Measurements from ENCODE around the gene ZNF775. TPM values are rescaled to one million over a fixed set of nuclear protein-coding genes. Genes with fewer than 3 reads are reported as not detected.

The ZNF775 gene
- polyA plus RNA-seq, 1 donor (not counting 4 experiments of a cell fraction or from before 2014, with no cell fraction given), result 1.0 TPM

- FAIRE-seq, result no peak
These were observed 34.8 kb upstream of the ZNF775 start for GRCh38 chr7:150344299-150344698.

GRCh38 chr7:150345012-150345411, 34.1 kb upstream of the ZNF775 start:
- Histone ChIP-seq H4K20me1 (ENCODE audit: control insufficient read depth, extremely low read depth, insufficient read depth, low read length) (no peaks in the 10 kb centered on the region), H2AFZ (ENCODE audit: control insufficient read depth, low read length) (no peak overlapping the region), H3K4me2 (ENCODE audit: control insufficient read depth, extremely low read depth, insufficient read depth, low read depth, low read length) (no peak overlapping the region), H3K4me3 (ENCODE audit: control insufficient read depth in 2 of 3, extremely low read depth in 1 of 3, insufficient read depth in 2 of 3, low read depth in 1 of 3, low read length in 3 of 3) (no peak overlapping the region), H3K27ac (ENCODE audit: control insufficient read depth, insufficient read depth, low read length) (no peak overlapping the region), H3K9me1 (ENCODE audit: control insufficient read depth, extremely low read depth, insufficient read depth, low read length) (no peaks in the 10 kb centered on the region), H3K9me3 (ENCODE audit: control insufficient read depth, low read depth, low read length) (no peaks in the 10 kb centered on the region), H3K27me3 (ENCODE audit: control insufficient read depth, extremely low read depth, insufficient read depth, low read length) (peaks cover 42% of the 10 kb centered on the region), H3K9ac (ENCODE audit: control insufficient read depth, extremely low read depth, insufficient read depth, low read length) (no peak overlapping the region), H3K4me1 (ENCODE audit: control insufficient read depth, extremely low read depth, insufficient read depth, low read length) (no peaks in the 10 kb centered on the region), H3K79me2 (ENCODE audit: control insufficient read depth, insufficient read depth, low read length) (no peaks in the 10 kb centered on the region), H3K36me3 (ENCODE audit: control insufficient read depth in 2 of 2, extremely low read depth in 1 of 2, insufficient read depth in 2 of 2, low read length in 2 of 2) (no peaks in the 10 kb centered on the region)
- dilution Hi-C loops (cut with MboI; ENCODE audit: extremely low pct_ligation_motif_present, low sequenced_read_pairs), result no loop called here
- no peak for DNase-seq (ENCODE audit: low read depth, low spot score)
- FAIRE-seq, result no peak
- TF ChIP-seq CTCF (optimal IDR thresholded peaks at IDR 0.05 in 1 of 3, IDR thresholded peaks at IDR 0.05 in 1 of 3, conservative IDR thresholded peaks at IDR 0.05 in 1 of 3; ENCODE audit: extremely low read depth in 1 of 3, insufficient read depth in 2 of 3, low read length in 3 of 3) (no peak), EZH2 (IDR thresholded peaks at IDR 0.05; ENCODE audit: low read length) (no peak)

More at GRCh38 chr7:150344299-150344698, 34.8 kb upstream of the ZNF775 start:
- H3K36me3 ChIP-seq (ENCODE audit: control insufficient read depth in 2 of 2, extremely low read depth in 1 of 2, insufficient read depth in 2 of 2, low read length in 2 of 2), result no peaks in the 10 kb centered on the region
- H3K4me3 ChIP-seq (ENCODE audit: control insufficient read depth in 2 of 3, extremely low read depth in 1 of 3, insufficient read depth in 2 of 3, low read depth in 1 of 3, low read length in 3 of 3), result no peak overlapping the region
- no peak overlapping the region for H3K27ac ChIP-seq (ENCODE audit: control insufficient read depth, insufficient read depth, low read length)
- no peak overlapping the region for H2AFZ ChIP-seq (ENCODE audit: control insufficient read depth, low read length)
- no peak overlapping the region for H3K9ac ChIP-seq (ENCODE audit: control insufficient read depth, extremely low read depth, insufficient read depth, low read length)
- no peaks in the 10 kb centered on the region for H3K9me3 ChIP-seq (ENCODE audit: control insufficient read depth, low read depth, low read length)
- H3K9me1 ChIP-seq (ENCODE audit: control insufficient read depth, extremely low read depth, insufficient read depth, low read length), result no peaks in the 10 kb centered on the region
- H3K4me2 ChIP-seq (ENCODE audit: control insufficient read depth, extremely low read depth, insufficient read depth, low read depth, low read length), result no peak overlapping the region
- dilution Hi-C loops (cut with MboI; ENCODE audit: extremely low pct_ligation_motif_present, low sequenced_read_pairs), result no loop called here
- no peaks in the 10 kb centered on the region for H3K4me1 ChIP-seq (ENCODE audit: control insufficient read depth, extremely low read depth, insufficient read depth, low read length)
- no peaks in the 10 kb centered on the region for H3K79me2 ChIP-seq (ENCODE audit: control insufficient read depth, insufficient read depth, low read length)
- TF ChIP-seq EZH2 (IDR thresholded peaks at IDR 0.05; ENCODE audit: low read length) (no peak), CTCF (optimal IDR thresholded peaks at IDR 0.05 in 1 of 3, IDR thresholded peaks at IDR 0.05 in 1 of 3, conservative IDR thresholded peaks at IDR 0.05 in 1 of 3; ENCODE audit: extremely low read depth in 1 of 3, insufficient read depth in 2 of 3, low read length in 3 of 3) (no peak)
- H4K20me1 ChIP-seq (ENCODE audit: control insufficient read depth, extremely low read depth, insufficient read depth, low read length), result no peaks in the 10 kb centered on the region
- no peak for DNase-seq (ENCODE audit: low read depth, low spot score)
- H3K27me3 ChIP-seq (ENCODE audit: control insufficient read depth, extremely low read depth, insufficient read depth, low read length), result peaks cover 49% of the 10 kb centered on the region

All from keratinocyte (primary cell).